GM12878 (cell line): ENCODE data around the gene FAM227A. TPM values are rescaled to one million over a fixed set of nuclear protein-coding genes. Genes with fewer than 3 reads are reported as not detected.

Source experiments
- ATF2 ChIP-seq: IDR thresholded peaks from 2 replicates; pipeline ENCODE4 v1.6.1; 2012; ENCODE audit warnings: low read length, inconsistent platforms
- BACH1 ChIP-seq: fragments of 450-650 bp; IDR thresholded peaks from 2 replicates; pipeline ENCODE4 v1.6.1; 2017; ENCODE audit warnings: mild to moderate bottlenecking, borderline replicate concordance
- BCL11A ChIP-seq: IDR thresholded peaks from 2 replicates; pipeline ENCODE4 v1.6.1; 2011; ENCODE audit warnings: low read depth, low read length
- BCLAF1 ChIP-seq: fragments of 450-650 bp; IDR thresholded peaks from 2 replicates; pipeline ENCODE4 v1.6.1; 2017; ENCODE audit warnings: antibody characterized with exemption, mild to moderate bottlenecking, moderate library complexity
- CBX3 ChIP-seq: fragments of 200-600 bp; sonication (generic); IDR thresholded peaks from 2 replicates; pipeline ENCODE4 v1.6.1; 2016; ENCODE audit warnings: low read depth, borderline replicate concordance
- CBX5 ChIP-seq: sonication (generic); IDR thresholded peaks from 2 replicates; pipeline ENCODE4 v1.6.1; 2016; ENCODE audit warnings: low read depth, moderate library complexity, mild to moderate bottlenecking, inconsistent platforms
- CREM ChIP-seq: IDR thresholded peaks from 2 replicates; pipeline ENCODE4 v1.6.1; 2014; ENCODE audit warnings: antibody characterized with exemption, low read depth
- FOXK2 ChIP-seq: fragments of 450-650 bp; IDR thresholded peaks from 2 replicates; pipeline ENCODE4 v1.6.1; 2017; ENCODE audit warnings: mild to moderate bottlenecking, moderate library complexity
- FOXM1 ChIP-seq: IDR thresholded peaks from 2 replicates; pipeline ENCODE4 v1.6.1; 2012; ENCODE audit warnings: low read depth, mild to moderate bottlenecking, inconsistent platforms, low read length, moderate library complexity
- GABPA ChIP-seq: IDR thresholded peaks from 2 replicates; pipeline ENCODE4 v1.6.1; 2014; ENCODE audit warnings: antibody characterized with exemption, low read depth, mild to moderate bottlenecking, inconsistent platforms
- GATAD2B ChIP-seq: fragments of 450-650 bp; conservative IDR thresholded peaks from 2 replicates; pipeline ENCODE4 v1.6.1; 2017; ENCODE audit warnings: low read depth, mild to moderate bottlenecking, moderate library complexity
- HDAC2 ChIP-seq: fragments of 200-600 bp; sonication (generic); IDR thresholded peaks from 2 replicates; pipeline ENCODE4 v1.6.1; 2017
- IKZF2 ChIP-seq, 2 experiments: fragments of 450-650 bp; IDR thresholded peaks; 2 replicates each; pipeline ENCODE4 v1.6.1; 2017; ENCODE audit warnings: mild to moderate bottlenecking in 2 of 2, moderate library complexity in 2 of 2
- JUNB ChIP-seq: IDR thresholded peaks from 2 replicates; pipeline ENCODE4 v1.6.1; 2016; ENCODE audit warnings: antibody characterized with exemption, mild to moderate bottlenecking
- NBN ChIP-seq: fragments of 450-650 bp; IDR thresholded peaks from 2 replicates; pipeline ENCODE4 v1.6.1; 2016
- NFYB ChIP-seq: IDR thresholded peaks from 2 replicates; pipeline ENCODE4 v1.6.1; 2011; ENCODE audit warnings: low read depth, mild to moderate bottlenecking, low read length, improper control_type of control experiment, moderate library complexity; ENCODE audit not compliant: insufficient read depth
- NR2C1 ChIP-seq: fragments of 450-650 bp; IDR thresholded peaks from 2 replicates; pipeline ENCODE4 v1.6.1; 2017; ENCODE audit warnings: antibody characterized with exemption, mild to moderate bottlenecking, moderate library complexity
- NR2F1 ChIP-seq: fragments of 450-650 bp; conservative IDR thresholded peaks from 2 replicates; pipeline ENCODE4 v1.6.1; 2017; ENCODE audit warnings: mild to moderate bottlenecking
- PAX5 ChIP-seq: IDR thresholded peaks from 2 replicates; pipeline ENCODE4 v1.6.1; 2011; ENCODE audit warnings: low read depth, low read length, borderline replicate concordance
- PBX3 ChIP-seq: IDR thresholded peaks from 2 replicates; pipeline ENCODE4 v1.6.1; 2011; ENCODE audit warnings: mild to moderate bottlenecking, low read depth, low read length, moderate library complexity; ENCODE audit not compliant: insufficient replicate concordance
- TAF1 ChIP-seq: IDR thresholded peaks from 2 replicates; pipeline ENCODE4 v1.6.1; 2011; ENCODE audit warnings: mild to moderate bottlenecking, low read depth, low read length, borderline replicate concordance
- USF1 ChIP-seq: IDR thresholded peaks from 2 replicates; pipeline ENCODE4 v1.6.1; 2011; ENCODE audit warnings: borderline replicate concordance, low read depth, mild to moderate bottlenecking, moderate library complexity, mixed read lengths, low read length; ENCODE audit not compliant: insufficient read depth; ENCODE audit errors: extremely low read length
- ZNF217 ChIP-seq: fragments of 450-650 bp; IDR thresholded peaks from 2 replicates; pipeline ENCODE4 v1.6.1; 2017; ENCODE audit warnings: antibody characterized with exemption, mild to moderate bottlenecking
- ZNF274 ChIP-seq: IDR thresholded peaks from one replicate; pipeline ENCODE4 v1.8.0; 2011; ENCODE audit not compliant: insufficient read length, insufficient read depth
- polyA plus RNA-seq, 11 experiments: library from polyadenylated mRNA; depleted of rRNA in 4 of 11; unstranded in 6 of 11; stranded (reverse) in 5 of 11; fragments of >200 nt; fragmentation: Nextera tagmentation in 4 of 11; fragmentation: Illumina TruSeq in 1 of 11; extraction: Ambion mirVana in 4 of 11; extraction: Trizol in 1 of 11; gene quantifications; 1 replicate in 1 of 11; 2 replicates in 10 of 11; pipeline versions ENCODE4 v1.2.1 to v1.2.3, GENCODE V29; 2011 to 2016; ENCODE audit warnings: inconsistent platforms in 2 of 11, missing spikeins in 2 of 11, low read depth in 1 of 11
- total RNA-seq, 4 experiments: library from RNA; depleted of rRNA in 3 of 4; stranded (reverse); fragments of >200 nt in 3 of 4; fragmentation: Illumina TruSeq in 1 of 4; extraction: Trizol in 1 of 4; gene quantifications; 2 replicates each; pipeline versions ENCODE4 v1.2.1 to v1.2.3, GENCODE V29; 2013 to 2021

FAM227A gene
- total and polyA plus RNA-seq, 10 of the 15 experiments (the other 5 are each of a cell fraction or from before 2014, with no cell fraction given), result 0.02 to 0.59 (median 0.25) TPM

- TF ChIP-seq ATF2 (no peak; the same call in 1 of the 2 replicates), NFYB (peak; percentile 78; the same call in 1 of the 2 replicates), PAX5 (peak; percentile 92; the same call in 1 of the 2 replicates), GATAD2B (0 out of 2 replicates have a peak, but pooled peaks have one; percentile 1), NR2F1 (no peak), IKZF2 (IDR thresholded peaks at IDR 0.05) (peak; percentile 62 to 67; a peak in 3 of 4 replicates), USF1 (no peak), GABPA (peak; percentile 61; the same call in 1 of the 2 replicates), BACH1 (peak; percentile 78), HDAC2 (no peak), PBX3 (peak; percentile 99), BCLAF1 (no peak), FOXK2 (peak; percentile 88), FOXM1 (no peak), TAF1 (peak; percentile 96), CREM (peak; percentile 95), ZNF217 (no peak), CBX5 (no peak), ZNF274 (no peak), BCL11A (no peak), CBX3 (no peak), JUNB (no peak), NBN (peak; percentile 68; the same call in 1 of the 2 replicates), NR2C1 (no peak)
Measured at GRCh38 chr22:38705235-38706100, 49.3 kb upstream of the FAM227A start, which contains the start of gene GTPBP1 (continued).
